ENCODE data around the gene MRRF.
"Not testable (repeated sequence)": the region's sequence is repeated elsewhere in the genome, so short reads cannot be mapped to it uniquely, and the experiment has no call there.

MRRF gene

GRCh38 chr9:122330466-122330865 lies 65.8 kb downstream of the MRRF start:
- in situ Hi-C loops (cut with MboI; ENCODE audit: low sequenced_read_pairs) = not testable (repeated sequence)

- in situ Hi-C loops (cut with MboI; ENCODE audit: low sequenced_read_pairs) = no loop called here
These were observed 66.8 kb downstream of the MRRF start for GRCh38 chr9:122331523-122331927.

GRCh38 chr9:122332083-122332482 lies 67.4 kb downstream of the MRRF start:
- in situ Hi-C loops (cut with MboI; ENCODE audit: low sequenced_read_pairs) = no loop called here

GRCh38 chr9:122332644-122333043 lies 68.0 kb downstream of the MRRF start:
- in situ Hi-C loops (cut with MboI; ENCODE audit: low sequenced_read_pairs) = no loop called here

- in situ Hi-C loops (cut with MboI; ENCODE audit: low sequenced_read_pairs) = no loop called here
These were observed 68.6 kb downstream of the MRRF start for GRCh38 chr9:122333169-122333808.

- in situ Hi-C loops (cut with MboI; ENCODE audit: low sequenced_read_pairs) = no loop called here
These were observed 70.2 kb downstream of the MRRF start for GRCh38 chr9:122334916-122335315.

GRCh38 chr9:122336189-122336588 lies 71.5 kb downstream of the MRRF start:
- in situ Hi-C loops (cut with MboI; ENCODE audit: low sequenced_read_pairs) = no loop called here

GRCh38 chr9:122336866-122337555 lies 72.3 kb downstream of the MRRF start:
- in situ Hi-C loops (cut with MboI; ENCODE audit: low sequenced_read_pairs) = no loop called here

GRCh38 chr9:122337556-122337929 lies 72.9 kb downstream of the MRRF start:
- in situ Hi-C loops (cut with MboI; ENCODE audit: low sequenced_read_pairs) = no loop called here

GRCh38 chr9:122338536-122338935 lies 73.9 kb downstream of the MRRF start:
- in situ Hi-C loops (cut with MboI; ENCODE audit: low sequenced_read_pairs) = no loop called here

- in situ Hi-C loops (cut with MboI; ENCODE audit: low sequenced_read_pairs) = no loop called here
These were observed 74.3 kb downstream of the MRRF start for GRCh38 chr9:122338994-122339393.

- in situ Hi-C loops (cut with MboI; ENCODE audit: low sequenced_read_pairs) = no loop called here
These were observed 74.9 kb downstream of the MRRF start for GRCh38 chr9:122339579-122339978.

GRCh38 chr9:122340161-122340560 lies 75.5 kb downstream of the MRRF start:
- in situ Hi-C loops (cut with MboI; ENCODE audit: low sequenced_read_pairs) = no loop called here

GRCh38 chr9:122342323-122343050 lies 77.8 kb downstream of the MRRF start:
- in situ Hi-C loops (cut with MboI; ENCODE audit: low sequenced_read_pairs) = no loop called here

- in situ Hi-C loops (cut with MboI; ENCODE audit: low sequenced_read_pairs) = no loop called here
These were observed 82.0 kb downstream of the MRRF start for GRCh38 chr9:122346478-122347347.

GRCh38 chr9:122347348-122348287 lies 82.9 kb downstream of the MRRF start:
- in situ Hi-C loops (cut with MboI; ENCODE audit: low sequenced_read_pairs) = no loop called here

GRCh38 chr9:122348288-122348777 lies 83.7 kb downstream of the MRRF start:
- in situ Hi-C loops (cut with MboI; ENCODE audit: low sequenced_read_pairs) = no loop called here

- in situ Hi-C loops (cut with MboI; ENCODE audit: low sequenced_read_pairs) = no loop called here
These were observed 84.1 kb downstream of the MRRF start for GRCh38 chr9:122348791-122349190.

GRCh38 chr9:122349201-122349600 lies 84.5 kb downstream of the MRRF start:
- in situ Hi-C loops (cut with MboI; ENCODE audit: low sequenced_read_pairs) = no loop called here

All from HL-60/S4 (cell line).